HAP-1 (cell line): ENCODE measurements around the gene PRDX2.

Source experiments
- DNase-seq, 2 experiments: peaks; one replicate each; pipeline ENCODE4 v3.0.0-alpha.2; 2016 to 2020; ENCODE audit warnings: low spot score in 2 of 2
- H3K27me3 ChIP-seq: fragments of 250-450 bp; sonication (Bioruptor Pico); 2 replicates; pipeline ENCODE4 v1.5.1; 2020; ENCODE audit warnings: low read depth, mild to moderate bottlenecking, moderate library complexity
- H3K36me3 ChIP-seq: fragments of 250-450 bp; sonication (Bioruptor Pico); replicated peaks from 2 replicates; pipeline ENCODE4 v1.5.1; 2020; ENCODE audit warnings: mild to moderate bottlenecking
- H3K4me1 ChIP-seq: fragments of 250-450 bp; sonication (Bioruptor Pico); 2 replicates; pipeline ENCODE4 v1.5.1; 2020; ENCODE audit warnings: mild to moderate bottlenecking
- H3K4me3 ChIP-seq: fragments of 250-450 bp; sonication (Bioruptor Pico); 2 replicates; pipeline ENCODE4 v1.5.1; 2020; ENCODE audit warnings: mild to moderate bottlenecking, moderate library complexity
- H3K9me3 ChIP-seq: fragments of 250-450 bp; sonication (Bioruptor Pico); 2 replicates; pipeline ENCODE4 v1.5.1; 2020; ENCODE audit warnings: mild to moderate bottlenecking, moderate library complexity
- in situ Hi-C: fragments of 300-500 bp; cut with MboI; formaldehyde crosslinking; loops from 3 replicates; pipeline ENCODE4 v1.14.3; 2020; ENCODE audit warnings: low sequenced_read_pairs, inconsistent platforms, mixed read lengths

Gene PRDX2

GRCh38 chr19:12792051-12792852 is 9.3 kb downstream of the PRDX2 start:
- in situ Hi-C loops: no loop called here
- H3K4me1 ChIP-seq: peaks cover 21% of the 10 kb centered on the region

DNA sequence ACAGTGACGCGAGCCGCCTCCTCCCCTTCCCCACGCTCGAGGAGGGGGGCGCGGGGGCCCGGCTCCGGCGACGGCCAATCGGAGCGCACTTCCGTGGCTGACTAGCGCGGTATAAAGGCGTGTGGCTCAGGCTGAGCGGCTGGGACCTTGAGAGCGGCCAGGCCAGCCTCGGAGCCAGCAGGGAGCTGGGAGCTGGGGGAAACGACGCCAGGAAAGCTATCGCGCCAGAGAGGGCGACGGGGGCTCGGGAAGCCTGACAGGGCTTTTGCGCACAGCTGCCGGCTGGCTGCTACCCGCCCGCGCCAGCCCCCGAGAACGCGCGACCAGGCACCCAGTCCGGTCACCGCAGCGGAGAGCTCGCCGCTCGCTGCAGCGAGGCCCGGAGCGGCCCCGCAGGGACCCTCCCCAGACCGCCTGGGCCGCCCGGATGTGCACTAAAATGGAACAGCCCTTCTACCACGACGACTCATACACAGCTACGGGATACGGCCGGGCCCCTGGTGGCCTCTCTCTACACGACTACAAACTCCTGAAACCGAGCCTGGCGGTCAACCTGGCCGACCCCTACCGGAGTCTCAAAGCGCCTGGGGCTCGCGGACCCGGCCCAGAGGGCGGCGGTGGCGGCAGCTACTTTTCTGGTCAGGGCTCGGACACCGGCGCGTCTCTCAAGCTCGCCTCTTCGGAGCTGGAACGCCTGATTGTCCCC is 10.1 kb downstream of the PRDX2 start, which contains the start of gene JUNB:
TSS of gene JUNB (plus strand) at position 142 of the 706 bp plus-strand sequence. CDS start at position 428, 286 bp downstream.
- peak within 1 kb of the TSS; percentile 59 for H3K4me3 ChIP-seq
- H3K9me3 ChIP-seq: no peaks in the 10 kb centered on the region
- H3K27me3 ChIP-seq: no peaks in the 10 kb centered on the region
- peak; percentile 82 to 95 for DNase-seq
- in situ Hi-C loops: no loop called here
- peaks cover 21% of the 10 kb centered on the region for H3K4me1 ChIP-seq
- peaks cover 1% of the 10 kb centered on the region for H3K36me3 ChIP-seq

More at GRCh38 chr19:12792051-12792852, 9.3 kb downstream of the PRDX2 start:
- Histone ChIP-seq H3K9me3 (no peaks in the 10 kb centered on the region; the same call in 1 of the 2 replicates), H3K4me3 (peak overlapping the region; percentile 59), H3K27me3 (no peaks in the 10 kb centered on the region), H3K36me3 (peaks cover 9% of the 10 kb centered on the region)
- DNase-seq: peak; percentile 64 to 84

DNA sequence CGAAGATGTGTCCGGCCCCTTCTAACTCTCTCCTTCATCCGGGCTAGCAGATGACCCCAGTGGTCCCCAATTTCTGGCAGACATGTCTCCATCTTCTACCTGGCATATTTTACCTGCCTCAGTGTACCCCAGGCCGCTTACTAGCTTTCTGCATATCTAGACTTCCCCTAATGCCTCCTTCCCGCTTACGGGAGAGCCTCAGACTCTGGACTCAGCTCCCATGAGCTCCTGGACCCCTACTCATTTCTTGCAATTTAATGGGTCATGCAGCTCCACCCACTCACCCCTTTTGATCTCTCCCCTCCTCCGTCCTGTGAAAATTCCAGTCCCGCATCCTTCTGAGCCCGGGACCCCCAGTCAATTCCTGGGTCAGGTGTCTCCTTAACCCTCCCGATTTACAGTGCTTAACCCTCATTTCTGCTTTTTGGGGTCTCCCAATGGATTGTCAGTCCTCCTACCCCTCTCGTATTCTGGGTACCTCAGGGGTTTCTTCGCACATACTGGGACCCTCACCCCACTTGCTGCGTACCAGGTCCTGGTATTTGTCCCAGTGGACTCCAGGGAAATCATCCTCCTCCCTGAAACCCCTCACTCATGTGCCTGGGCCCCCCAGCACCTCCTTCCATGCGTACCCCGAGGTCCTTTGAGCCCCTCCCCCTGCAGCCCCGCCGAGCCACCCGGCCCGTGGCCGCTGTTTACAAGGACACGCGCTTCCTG is 10.8 kb downstream of the PRDX2 start:
- peak overlapping the region; percentile 59 for H3K4me3 ChIP-seq
- no peaks in the 10 kb centered on the region; the same call in 1 of the 2 replicates for H3K36me3 ChIP-seq
- no peaks in the 10 kb centered on the region for H3K9me3 ChIP-seq
- in situ Hi-C loops: no loop called here
- DNase-seq: no peak
- no peaks in the 10 kb centered on the region for H3K27me3 ChIP-seq
- peaks cover 21% of the 10 kb centered on the region for H3K4me1 ChIP-seq

- DNase-seq: peak; percentile 84 to 96
- in situ Hi-C loops: no loop called here
Observed at GRCh38 chr19:12789904-12790619, 11.5 kb downstream of the PRDX2 start.

DNA sequence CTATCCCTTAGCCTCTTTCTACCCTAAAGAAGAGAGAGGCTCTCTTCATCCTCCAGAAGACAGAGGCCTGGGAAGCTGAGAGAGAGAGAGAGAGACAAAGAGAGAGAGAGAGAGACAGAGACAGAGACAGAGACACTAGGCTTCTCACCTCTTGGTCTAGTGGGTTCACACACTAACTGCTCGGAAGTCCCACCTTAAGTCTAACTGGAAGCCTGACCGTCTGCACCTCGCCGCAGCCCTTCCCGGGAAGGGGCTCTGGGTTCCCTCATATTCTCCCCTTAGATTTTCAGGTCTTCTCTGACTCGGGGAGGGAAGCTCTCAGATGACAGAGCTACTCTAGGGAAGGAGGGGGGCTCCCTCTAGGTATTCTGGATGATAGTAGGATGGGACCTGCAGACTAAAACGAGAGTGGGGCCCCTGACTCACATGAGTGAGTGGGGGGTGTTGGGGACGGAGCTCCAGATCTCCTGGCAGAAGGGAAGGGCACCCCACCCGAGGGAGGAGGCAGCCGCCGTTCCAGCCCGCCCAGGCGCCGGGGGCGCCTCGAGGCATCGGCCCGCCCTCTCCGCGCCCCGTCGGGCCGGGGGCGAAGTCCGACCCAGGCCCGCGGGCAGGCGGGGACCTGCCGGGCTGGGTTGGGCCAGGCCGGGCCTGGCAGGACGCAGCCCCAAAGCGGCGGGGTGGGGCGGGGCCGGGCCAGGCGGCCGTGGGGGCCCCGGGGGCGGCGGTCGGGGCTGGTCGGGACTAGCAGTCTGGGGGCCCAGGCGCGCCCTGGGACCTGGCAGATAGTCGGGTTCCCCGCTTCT is 12.3 kb downstream of the PRDX2 start:
- peaks cover 21% of the 10 kb centered on the region for H3K4me1 ChIP-seq

More at GRCh38 chr19:12789904-12790619, 11.5 kb downstream of the PRDX2 start:
- Histone ChIP-seq H3K27me3 (no peaks in the 10 kb centered on the region), H3K36me3 (no peaks in the 10 kb centered on the region; the same call in 1 of the 2 replicates), H3K9me3 (no peaks in the 10 kb centered on the region), H3K4me1 (peaks cover 21% of the 10 kb centered on the region), H3K4me3 (peak overlapping the region; percentile 59)

DNA sequence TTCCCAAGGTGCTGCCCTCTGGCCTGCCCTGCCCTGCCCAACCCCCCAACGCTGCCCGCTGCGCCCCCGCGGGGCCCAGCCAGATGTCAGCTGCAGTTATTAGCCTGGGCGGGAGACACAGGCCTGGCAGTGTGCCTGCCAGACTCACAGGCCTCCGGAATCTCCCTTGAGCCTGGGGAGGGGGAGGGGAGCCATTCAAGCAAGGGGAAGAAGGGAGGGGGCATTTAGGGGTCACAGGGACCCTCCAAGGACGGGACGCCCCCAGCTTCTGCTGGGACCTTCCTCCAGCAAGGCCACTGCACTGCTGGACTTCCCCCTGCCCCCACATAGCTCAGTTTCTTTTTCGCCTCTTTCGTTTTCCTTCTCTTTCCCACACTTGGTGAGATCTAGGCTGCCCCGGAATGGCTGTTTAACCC is 12.9 kb downstream of the PRDX2 start:
- Histone ChIP-seq H3K9me3 (no peaks in the 10 kb centered on the region), H3K36me3 (no peaks in the 10 kb centered on the region; the same call in 1 of the 2 replicates), H3K4me1 (peaks cover 17% of the 10 kb centered on the region), H3K27me3 (no peaks in the 10 kb centered on the region), H3K4me3 (no peak overlapping the region)
- in situ Hi-C loops: no loop called here
- peak in 1 of 2 experiments; percentile 42 for DNase-seq

More for the DNA sequence above, 12.3 kb downstream of the PRDX2 start:
- no peaks in the 10 kb centered on the region; the same call in 1 of the 2 replicates for H3K36me3 ChIP-seq
- DNase-seq: no peak
- peak overlapping the region; percentile 59 for H3K4me3 ChIP-seq
- H3K9me3 ChIP-seq: no peaks in the 10 kb centered on the region
- no peaks in the 10 kb centered on the region for H3K27me3 ChIP-seq
- in situ Hi-C loops: no loop called here

GRCh38 chr19:12788042-12788681 is 13.4 kb downstream of the PRDX2 start:
- in situ Hi-C loops: no loop called here
- no peaks in the 10 kb centered on the region; the same call in 1 of the 2 replicates for H3K36me3 ChIP-seq
- H3K9me3 ChIP-seq: no peaks in the 10 kb centered on the region
- no peak overlapping the region for H3K4me3 ChIP-seq
- H3K4me1 ChIP-seq: peaks cover 20% of the 10 kb centered on the region
- H3K27me3 ChIP-seq: no peaks in the 10 kb centered on the region
- DNase-seq: no peak

DNA sequence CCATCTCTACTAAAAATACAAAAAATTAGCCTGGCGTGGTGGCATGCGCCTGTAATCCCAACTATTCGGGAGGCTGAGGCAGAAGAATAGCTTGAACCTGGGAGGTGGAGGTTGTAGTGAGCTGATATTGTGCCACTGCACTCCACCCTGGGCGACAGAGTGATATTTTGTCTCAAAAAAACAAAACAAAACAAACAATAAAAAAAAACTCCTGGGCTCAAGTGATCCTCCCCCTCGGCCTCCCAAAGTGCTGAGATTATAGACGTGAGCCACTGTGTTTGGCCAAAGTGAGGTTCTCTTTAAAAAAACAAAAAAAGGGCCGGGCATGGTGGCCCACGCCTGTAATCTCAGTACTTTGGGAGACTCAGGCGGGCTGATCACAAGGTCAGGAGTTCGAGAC is 14.1 kb downstream of the PRDX2 start:
- no peaks in the 10 kb centered on the region for H3K36me3 ChIP-seq
- no peaks in the 10 kb centered on the region for H3K27me3 ChIP-seq
- peaks cover 25% of the 10 kb centered on the region for H3K4me1 ChIP-seq
- in situ Hi-C loops: no loop called here
- H3K4me3 ChIP-seq: no peak overlapping the region
- DNase-seq: no peak
- H3K9me3 ChIP-seq: no peaks in the 10 kb centered on the region

- H3K4me3 ChIP-seq: no peak overlapping the region
- DNase-seq: no peak
- H3K27me3 ChIP-seq: no peaks in the 10 kb centered on the region
- H3K9me3 ChIP-seq: no peaks in the 10 kb centered on the region
- in situ Hi-C loops: no loop called here
- H3K4me1 ChIP-seq: peaks cover 25% of the 10 kb centered on the region
- H3K36me3 ChIP-seq: no peaks in the 10 kb centered on the region
Observed at GRCh38 chr19:12786952-12787351, 14.6 kb downstream of the PRDX2 start.

DNA sequence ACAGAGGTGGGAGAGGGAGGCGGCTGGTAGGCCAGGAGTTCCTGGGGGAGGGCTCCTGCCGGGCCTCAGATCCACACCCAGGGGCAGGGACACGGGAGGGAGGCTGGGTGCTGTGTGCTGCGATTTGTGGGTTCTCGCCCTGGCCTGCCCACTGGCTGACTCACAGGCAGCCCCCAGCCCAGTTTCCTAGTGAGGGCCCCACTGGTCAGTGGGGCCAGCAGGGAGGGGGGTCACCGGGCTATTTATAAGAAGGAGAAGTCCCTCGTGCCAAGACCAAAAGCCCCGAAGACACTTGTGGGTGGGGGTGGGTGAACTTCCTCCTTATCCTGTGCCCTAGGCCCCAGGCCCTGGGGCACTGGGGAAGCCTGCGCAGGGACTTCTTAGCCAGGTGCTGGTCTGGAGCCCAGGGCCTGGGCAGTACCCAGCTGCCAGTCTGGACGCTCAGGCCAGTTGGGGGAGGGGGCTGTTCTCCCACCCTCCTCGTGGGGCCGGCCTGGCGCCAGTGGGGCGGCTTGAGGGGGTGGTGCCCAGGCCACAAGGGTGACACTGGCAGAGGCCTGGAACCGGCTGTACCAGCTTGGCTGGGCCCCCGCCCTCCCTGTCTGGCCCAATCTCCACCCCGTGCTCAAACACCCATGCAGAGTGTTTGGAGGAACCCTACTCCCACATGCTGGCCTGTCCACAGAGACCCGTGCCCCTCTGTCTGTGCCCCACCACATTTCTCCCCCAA is 15.3 kb downstream of the PRDX2 start:
- no peaks in the 10 kb centered on the region for H3K9me3 ChIP-seq
- in situ Hi-C loops: no loop called here
- no peaks in the 10 kb centered on the region for H3K36me3 ChIP-seq
- H3K27me3 ChIP-seq: no peaks in the 10 kb centered on the region
- H3K4me3 ChIP-seq: no peak overlapping the region
- H3K4me1 ChIP-seq: peaks cover 25% of the 10 kb centered on the region
- DNase-seq: no peak

DNA sequence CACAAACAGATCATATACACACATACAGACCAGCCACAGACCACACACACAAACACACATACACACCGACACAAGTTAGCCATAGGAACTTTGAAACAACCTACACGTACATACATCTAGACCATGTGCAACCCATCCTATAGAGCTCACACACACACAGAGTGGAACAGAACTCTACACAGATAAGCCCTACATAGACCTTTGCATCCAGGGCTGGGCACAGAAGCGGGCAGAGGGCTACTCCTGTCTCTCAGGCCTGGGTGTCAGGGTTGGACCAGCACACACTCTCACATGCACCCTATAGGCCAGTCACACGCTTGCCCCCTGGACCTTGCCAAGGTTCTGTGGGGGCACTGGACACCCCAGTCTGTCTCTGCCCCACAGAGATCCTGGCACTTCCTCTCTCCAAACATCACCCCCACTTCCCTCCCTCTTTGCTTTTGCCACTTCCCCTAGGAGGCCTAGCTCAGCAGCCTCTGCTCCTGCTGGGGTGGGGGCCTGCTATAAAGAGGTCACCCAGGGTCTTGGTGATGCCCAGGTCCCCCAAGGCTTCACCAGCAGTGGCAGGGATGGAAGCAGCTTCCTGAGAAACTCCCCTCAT is 16.1 kb downstream of the PRDX2 start:
- H3K4me1 ChIP-seq: peaks cover 19% of the 10 kb centered on the region

More for the DNA sequence above, 16.1 kb downstream of the PRDX2 start:
- Histone ChIP-seq H3K36me3 (no peaks in the 10 kb centered on the region), H3K27me3 (no peaks in the 10 kb centered on the region), H3K9me3 (no peaks in the 10 kb centered on the region), H3K4me3 (no peak overlapping the region)
- in situ Hi-C loops: no loop called here
- DNase-seq: no peak
